NK-92 treated with Interleukin-12 subunit alpha and Interleukin-12 subunit beta, amount 100 ng/mL, for 24 hours (cell line): ENCODE measurements around the gene SLC6A20.
"Not testable (repeated sequence)": the region's sequence is repeated elsewhere in the genome, so short reads cannot be mapped to it uniquely, and the experiment has no call there.

Experiments
- DNase-seq: peaks from one replicate; lab custom pipeline; 2025; lab: John Stamatoyannopoulos, UW

Gene SLC6A20

DNA sequence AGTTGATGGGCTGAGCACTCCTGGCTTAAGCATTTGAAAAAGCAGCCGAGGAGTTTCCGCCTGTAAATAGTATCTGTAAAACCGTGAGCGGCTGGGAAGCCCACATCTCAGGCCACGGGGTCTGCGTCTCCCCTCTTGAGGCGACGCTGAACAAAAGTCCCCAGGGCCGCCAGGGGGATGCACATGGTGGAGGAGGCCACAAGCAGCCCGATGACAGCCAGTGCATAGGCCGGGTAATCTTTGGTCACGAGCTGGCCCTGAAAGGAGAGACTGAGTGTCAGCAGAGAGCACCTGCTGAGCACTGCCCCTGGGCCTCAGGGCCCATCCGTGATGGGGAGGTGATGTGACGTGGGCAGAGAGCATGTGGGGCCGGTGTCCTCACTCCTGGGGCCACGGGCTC is 37.5 kb downstream of the SLC6A20 start:
- DNase-seq: no peak

DNA sequence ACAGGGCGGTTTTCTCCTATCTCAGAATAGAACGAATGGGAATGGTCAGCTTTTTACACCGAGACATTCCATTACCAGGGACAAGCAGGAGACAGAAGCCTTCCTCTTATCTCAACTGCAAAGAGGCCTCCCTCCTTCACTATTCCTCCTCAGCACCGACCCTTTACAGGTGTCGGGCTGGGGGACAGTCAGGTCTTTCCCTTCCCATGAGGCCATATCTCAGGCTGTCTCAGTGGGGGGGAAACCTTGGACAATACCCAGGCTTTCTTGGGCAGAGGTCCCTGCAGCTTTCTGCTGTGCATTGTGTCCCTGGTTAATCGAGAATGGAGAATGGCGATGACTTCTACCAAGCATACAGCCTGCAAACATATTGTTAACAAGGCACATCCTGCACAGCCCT is 39.2 kb downstream of the SLC6A20 start:
- DNase-seq: not testable (repeated sequence)

DNA sequence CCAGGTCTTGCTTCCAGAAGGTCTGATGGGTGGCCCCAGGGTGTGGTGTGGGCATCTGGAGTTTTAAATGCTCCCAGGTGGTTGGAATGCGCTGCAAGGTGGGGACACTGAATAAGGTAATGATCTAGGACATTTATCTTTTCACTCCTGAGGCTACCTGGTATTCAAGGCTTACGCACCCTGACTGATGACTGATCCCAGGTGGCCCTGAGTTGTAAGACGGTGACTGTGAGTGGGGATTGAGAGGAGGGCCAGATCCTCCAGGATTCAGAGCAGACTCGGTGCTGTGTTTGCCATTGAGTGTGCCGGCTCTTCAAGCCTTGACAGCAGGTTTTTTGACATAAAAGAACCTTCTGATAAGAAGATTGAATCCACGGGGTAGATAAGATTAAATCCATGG is 40.3 kb downstream of the SLC6A20 start:
- no peak for DNase-seq

DNA sequence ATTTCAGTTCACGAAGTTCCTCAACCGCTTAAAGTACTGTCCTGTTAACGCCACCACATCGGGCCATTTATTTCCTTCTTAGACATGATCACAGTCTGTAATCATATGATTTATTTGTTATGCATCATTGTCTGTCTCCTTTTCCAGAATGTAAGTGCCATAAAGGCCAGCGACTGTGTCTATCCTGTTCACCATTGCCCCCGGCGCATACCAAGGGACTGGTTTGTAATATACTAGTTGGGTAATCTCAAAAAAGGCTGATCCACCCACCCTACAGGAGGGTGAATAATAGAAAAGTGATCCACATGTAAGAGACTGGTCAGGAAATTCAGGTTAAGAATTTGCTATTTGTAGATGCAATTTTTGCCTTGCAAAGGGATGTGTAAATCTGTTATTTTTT is 41.9 kb downstream of the SLC6A20 start:
- DNase-seq: no peak

DNA sequence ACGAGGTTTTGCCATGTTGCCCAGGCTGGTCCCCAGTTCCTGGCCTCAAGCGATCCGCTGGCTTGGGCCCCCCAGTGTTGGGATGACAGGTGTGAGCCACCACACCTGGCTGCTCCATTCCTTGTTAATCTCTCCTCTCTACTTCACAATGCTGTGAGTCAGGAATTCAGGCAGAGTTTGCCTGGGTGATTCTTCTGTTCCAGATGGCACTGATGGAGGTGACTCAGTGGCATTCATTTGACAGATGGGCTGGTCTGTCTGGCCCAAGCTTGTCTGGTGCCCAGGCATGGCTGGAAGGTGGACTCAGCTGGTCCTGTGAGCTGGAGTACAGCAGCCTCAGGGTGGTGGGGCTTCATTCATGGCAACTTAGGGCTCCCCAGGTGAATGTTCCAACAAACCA is 43.2 kb downstream of the SLC6A20 start:
- DNase-seq: no peak

DNA sequence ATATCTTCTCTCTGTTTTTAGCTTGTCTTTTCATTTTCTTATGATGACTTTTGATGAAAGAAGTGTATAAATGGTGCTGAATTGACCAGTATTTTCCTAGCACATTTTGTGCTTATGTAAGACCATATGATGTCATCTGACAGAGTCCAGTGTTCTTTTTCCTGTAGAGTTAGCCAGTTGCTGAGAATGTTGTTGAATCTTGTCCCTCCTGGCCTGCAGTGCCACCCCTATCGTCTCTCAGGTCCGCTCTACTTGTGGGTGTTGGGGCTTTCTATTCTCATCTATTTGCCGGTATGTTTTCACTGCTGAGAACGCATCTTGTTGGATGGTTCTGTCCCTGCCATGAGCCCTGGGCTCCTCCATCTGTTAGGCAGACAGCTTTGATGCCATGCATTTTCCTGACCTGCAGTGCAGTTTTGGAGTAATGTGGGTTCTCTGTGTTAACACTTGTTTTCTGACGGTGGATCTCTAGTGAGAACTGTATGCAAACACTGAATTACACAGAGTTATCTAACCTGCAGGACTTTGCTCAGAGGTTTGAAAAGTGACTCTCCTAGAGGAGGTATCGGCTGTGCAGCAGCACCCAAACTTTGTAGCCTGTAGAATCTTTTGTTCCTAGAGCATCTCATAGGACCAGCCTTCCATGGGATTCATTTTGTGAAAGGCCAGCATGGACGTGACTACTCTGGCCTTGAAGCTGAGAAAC is 44.6 kb downstream of the SLC6A20 start:
- DNase-seq: no peak

DNA sequence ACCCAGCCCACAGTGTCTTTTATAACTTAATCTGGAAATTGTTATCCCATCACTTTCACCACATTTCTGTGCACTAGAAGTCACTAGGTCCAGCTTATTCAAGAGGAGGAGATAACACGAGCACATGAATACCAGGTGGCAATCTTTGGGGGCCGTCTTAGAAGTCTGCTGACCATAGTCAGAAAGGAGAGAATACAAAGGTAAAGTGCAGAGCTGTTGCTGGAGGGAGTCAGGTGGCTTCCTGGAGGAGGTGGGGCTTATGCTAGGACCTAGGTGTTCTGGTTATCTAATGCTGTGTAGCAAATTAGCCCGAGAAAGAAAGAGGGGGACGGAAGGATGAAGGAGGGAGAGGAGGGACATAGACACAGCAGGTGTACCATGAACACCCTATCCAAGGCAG is 46.5 kb downstream of the SLC6A20 start:
- no peak for DNase-seq

DNA sequence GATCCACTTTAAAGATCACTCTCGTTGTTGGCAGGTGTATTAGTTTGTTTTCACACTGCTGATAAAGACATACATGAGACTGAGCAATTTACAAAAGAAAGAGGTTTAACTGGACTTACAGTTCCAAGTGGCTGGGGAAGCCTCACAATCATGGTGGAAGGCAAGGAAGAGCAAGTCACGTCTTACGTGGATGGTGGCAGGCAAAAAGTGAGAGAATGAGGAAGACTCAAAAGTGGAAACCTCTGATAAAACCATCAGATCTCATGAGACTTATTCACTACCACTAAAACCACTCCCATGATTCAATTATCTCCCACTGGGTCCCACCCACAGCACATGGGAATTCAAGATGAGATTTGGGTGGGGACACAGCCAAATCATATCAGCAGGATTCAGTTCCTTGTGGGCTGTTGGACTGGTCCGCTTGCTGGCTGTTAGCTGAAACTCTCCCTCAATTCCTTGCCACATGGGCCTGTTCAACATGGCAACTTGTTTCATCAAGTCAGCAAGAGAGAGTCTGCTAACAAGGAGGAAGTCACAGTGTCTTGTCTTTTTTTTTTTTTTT is 47.2 kb downstream of the SLC6A20 start:
- DNase-seq: not testable (repeated sequence)

DNA sequence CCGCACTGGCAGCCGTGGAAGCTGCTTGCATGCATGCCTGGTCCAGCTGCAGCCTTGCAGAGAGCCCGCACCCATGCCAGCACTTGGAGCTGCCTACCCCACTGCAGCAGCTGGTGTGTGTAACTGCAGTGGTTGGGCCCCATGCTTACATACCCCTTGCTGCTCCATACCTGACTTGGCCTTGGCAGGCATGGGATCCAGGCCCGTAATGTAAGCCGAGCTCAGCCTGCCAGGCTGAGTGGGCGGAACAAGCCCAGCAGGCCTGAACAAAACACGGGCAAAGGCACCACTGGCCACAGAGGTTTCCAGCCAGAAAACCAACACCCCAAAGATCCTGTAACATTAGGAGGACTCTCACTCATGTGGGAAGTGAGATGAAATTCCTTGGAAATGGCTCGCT is 48.3 kb downstream of the SLC6A20 start:
- DNase-seq: no peak

DNA sequence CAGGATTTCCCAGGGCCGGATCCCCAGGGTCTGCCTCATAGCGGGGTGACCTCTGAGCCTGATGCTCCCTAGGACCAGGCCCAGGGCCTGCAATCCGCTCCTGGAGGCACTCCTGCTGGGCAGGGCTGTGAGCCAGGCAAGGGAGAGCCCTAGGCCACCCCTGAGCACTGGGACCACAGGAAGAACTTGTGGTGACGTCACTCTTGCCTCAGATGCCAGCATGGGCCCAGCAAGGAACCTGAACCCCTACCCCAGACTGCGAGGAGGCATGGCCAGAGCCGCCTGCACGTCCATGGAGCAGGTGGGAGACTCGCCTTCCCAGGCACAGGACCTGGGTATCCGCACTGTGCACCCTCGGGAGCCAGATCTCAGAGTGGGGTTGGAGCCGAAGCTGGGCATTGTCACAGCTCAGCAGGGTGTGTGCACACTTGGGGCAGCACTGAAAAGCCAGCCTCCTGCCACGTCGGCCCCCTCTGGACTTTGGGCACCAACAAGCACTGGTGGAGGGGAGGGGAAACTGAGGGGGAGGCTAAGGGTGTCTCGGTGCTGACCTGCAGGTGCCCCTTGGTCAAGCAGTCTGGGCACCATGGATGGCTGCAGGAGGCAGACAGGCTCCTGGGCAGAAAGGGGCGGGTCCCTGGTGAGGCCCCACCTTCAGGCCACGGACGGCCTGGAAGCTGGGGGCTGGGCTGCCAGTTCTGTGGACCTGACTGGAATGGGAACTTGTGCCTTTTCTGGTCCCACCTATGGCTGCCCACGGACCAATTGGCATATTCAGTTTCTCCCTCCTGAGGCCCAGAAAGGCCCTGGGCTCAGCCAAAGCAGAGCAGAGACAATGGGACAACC is 49.3 kb downstream of the SLC6A20 start:
- no peak for DNase-seq

DNA sequence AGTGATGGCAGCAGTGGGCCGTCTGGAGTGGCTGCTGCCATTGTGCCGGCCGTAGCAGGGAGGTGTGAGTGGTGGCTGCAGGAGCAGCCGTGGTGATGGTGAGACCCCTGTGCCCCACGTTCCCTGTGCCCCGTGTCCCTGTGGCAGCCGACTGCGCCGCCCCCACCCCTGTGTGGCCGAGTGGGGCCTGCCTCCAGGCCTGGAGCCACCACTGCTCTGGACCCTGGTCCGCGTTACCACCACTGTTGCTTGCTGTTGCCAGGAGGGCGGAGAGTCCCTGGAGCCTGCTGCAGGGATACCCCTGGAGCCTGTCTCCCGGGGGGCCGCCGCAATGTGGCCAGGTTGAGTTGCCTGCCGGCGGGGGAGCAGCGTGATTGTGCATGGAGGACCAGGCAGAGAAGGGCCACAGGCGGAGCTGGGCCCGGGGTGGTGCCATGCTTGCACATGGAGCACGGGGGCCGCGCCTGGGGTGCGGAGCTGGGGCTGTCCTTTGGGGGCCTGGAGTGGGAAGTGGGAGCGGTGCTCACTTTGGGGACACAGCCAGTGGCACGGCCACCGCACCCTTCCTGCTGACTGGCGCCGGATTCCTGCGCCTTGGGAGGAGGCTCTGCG is 50.1 kb downstream of the SLC6A20 start:
- no peak for DNase-seq

DNA sequence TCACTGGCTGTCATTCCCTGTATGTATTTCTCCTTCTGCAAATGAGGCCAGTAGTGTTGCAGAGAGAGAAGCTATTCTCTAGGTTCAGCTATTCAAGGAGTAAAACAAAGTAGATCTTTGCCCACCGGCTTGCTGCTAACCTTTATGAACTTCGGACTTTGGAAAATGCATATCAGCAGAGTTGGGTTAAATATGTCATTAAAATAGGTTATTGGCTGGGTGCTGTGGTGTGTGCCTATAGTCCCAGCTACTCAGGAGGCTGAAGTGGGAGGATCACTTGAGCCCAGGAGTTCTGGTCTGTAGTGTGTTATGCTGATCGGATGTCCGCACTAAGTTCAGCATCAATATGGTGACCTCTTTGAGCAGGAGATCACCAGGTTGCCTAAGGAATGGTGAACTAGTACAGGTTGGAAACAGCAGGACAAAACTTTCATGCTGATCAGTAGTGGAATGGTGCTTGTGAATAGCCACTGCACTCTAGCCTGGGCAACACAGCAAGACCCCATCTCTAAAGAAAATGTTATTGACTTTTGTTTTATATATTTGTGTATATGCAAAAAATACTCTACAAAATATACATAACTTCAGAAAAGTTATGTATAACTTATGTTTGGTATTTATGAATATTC is 53.8 kb downstream of the SLC6A20 start:
- no peak for DNase-seq

DNA sequence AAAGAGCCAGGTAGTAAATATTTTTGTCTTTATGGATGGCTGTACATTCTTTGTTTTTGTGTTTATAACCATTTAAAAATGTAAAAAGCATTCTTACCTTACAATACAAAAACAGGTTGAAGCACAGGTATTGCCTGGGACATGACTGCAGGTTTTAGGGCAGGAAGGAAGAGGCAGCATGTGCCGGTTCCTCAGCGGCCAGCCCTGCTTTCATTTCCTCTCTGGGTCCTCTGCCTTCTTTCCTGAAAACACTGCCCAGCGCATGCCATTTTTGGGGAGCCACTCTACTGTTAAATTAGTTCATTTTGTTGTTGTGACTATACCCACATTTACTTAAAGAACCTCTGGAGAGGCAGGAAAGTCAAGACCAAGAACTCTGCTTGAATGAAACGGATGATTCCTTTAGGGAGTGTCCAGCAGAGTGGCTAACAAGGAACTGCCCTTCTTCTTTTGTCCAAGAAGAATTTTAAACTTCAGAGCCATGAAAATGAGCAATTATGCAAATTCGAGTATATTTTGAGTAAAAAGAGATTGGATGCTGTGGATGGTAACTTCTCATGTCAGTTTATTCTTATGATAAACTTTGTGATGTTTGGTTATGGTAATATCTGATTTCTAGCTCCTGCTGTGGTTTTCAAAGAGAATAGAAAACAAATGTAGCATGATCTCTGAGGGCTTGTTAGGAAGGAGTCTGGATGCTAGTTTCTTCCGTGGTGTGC is 54.4 kb downstream of the SLC6A20 start:
- DNase-seq: no peak

DNA sequence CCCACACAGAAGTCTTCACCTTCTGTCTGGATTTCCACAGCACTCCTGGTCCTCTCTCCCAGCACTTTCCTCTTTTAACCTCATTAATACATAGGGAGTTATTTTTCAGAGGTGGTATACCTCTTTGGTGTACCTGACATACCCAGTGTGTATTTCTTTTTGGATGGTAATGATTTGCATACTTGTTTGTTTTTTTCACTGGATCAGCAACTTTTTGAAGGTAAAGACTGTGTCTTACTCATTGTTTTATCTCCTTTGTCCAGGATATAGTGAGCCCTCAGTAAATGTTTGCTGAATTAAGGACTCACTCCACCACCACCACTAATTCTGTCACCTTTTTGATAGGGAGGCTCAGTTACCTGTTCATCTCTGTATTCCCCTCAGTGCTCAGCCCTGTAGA is 55.1 kb downstream of the SLC6A20 start:
- no peak for DNase-seq

DNA sequence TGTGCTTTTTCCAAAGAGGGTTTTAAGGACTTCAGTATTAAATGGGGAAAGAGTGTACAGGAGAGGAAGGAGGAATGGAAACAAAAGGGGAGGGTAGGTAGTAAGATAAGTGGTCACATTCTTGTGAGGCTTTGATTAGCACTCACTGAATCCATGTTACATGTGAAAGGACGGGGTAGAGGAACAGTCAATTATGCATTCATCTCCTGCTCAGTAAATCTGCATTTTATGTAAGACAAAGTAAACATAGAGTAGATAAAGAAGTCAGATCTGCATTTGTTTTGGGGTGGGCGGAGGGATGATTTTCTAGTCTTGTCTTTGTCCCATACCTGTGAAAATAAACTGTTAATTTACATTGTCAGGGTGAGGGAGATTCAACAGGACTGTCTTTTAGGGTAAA is 56.3 kb downstream of the SLC6A20 start:
- DNase-seq: no peak

DNA sequence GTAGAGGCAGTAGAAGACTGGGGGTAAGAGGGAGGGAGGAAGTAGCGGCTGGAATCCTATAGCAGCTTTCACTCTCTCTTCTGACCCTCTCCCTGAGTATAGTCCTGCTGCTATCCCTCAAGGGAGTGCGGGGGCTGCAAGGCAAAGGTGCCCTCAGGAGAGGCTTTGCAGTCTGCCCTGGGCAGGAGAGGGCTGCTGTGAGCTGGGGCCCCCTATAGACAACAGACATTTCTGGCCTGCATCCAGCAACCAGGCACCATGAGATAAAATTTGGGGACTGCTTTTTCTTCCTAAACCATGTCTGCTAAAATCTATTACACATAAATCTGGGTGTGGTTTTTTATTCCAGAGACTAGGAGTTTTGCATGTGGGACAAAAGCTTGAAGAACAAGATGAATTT is 59.1 kb downstream of the SLC6A20 start:
- DNase-seq: no peak

DNA sequence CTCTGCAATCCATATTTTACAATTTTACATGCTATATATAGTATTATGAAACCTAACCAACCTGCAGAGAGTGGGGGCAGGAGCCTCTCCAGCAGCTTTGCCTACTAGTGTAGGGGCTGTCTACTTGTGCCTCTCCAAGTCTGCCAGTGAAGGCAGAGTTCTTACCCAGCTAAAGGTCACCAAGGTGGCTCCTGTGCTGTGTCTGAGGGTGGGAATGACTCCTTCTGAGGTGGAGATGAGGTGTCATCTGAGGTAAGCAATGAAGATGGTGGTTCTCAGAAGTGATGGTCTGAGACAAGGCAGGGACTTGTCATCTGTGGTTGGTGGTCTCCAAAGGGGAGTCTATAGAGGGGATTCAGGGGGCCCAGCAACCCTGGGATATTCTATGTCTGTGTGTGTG is 59.6 kb downstream of the SLC6A20 start:
- DNase-seq: no peak

DNA sequence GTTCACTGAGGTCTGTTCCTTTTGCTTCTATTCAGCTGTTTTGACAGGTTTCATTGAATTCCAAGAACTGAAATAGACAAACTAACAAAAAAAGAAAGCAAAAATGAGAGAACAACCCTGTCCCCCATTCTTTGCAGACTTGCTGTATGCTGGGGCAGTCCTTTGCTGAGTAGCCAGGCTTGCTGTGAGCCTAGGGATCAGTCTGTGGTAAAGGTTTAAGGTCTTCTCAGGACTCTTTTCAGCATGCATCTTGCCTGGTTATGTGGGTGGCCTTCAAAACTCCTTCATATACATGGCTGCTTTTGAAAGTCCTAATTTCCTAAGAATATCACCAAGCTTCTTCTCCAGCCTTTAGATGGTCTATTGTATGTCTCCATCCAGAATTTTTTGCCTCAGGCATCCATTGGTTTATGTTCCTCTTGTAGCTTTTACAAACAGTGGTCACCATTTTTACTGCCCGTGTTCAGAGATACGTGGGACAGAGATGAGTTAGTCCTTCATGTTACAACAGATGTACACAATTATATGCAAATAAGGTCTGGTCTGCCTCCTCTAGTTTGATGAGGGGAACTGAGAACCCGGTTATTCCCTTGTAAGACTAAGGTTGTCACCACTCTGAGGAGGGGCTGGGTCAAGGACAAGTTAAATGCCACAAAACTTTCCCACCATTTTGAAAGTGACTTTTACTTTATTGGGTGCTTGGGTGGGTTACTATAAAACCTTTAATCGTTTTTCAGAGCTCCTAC is 65.8 kb downstream of the SLC6A20 start:
- no peak for DNase-seq

DNA sequence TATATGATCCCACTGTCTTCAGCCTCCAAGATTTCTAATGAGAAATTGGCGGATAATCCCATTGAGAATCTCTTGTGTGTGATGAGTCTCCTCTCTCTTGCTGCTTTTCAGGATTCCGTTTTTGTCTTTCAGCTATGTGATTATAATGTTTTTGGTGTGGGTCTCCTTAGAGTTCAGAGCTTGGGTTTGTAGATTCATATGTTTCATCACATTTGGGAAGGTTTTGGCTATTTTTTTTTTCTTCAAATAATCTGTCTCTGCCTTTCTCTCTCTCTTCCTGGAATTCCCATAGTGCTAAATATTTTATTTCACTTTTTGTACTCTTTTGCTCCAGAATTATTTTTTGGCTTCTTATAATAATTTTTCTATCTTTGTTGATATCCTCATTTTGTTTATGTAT is 66.7 kb downstream of the SLC6A20 start:
- no peak for DNase-seq

DNA sequence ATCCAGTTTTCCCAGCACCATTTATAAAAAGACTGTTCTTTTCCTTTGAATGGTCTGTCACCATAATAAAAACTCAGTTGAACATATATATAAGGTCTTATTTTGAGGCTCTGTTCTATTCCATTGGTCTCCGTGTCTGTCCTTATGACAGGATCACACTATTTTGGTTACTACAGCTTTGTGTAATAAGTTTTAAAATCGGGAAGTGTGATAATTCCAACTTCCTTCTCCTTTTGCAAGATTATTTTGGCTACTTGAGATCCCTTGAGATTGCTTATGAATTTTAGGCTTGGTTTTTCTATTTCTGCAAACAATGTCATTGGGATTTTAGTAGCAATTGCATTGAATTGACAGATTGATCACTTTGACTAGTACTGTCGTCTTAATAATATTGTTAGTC is 71.4 kb downstream of the SLC6A20 start:
- DNase-seq: no peak
